GM23248 (cell line): Measurements from ENCODE around the gene GCGR. TPM values are rescaled to one million over a fixed set of nuclear protein-coding genes. Genes with fewer than 3 reads are reported as not detected.

Experiments used
- DNase-seq: peaks from one replicate; pipeline ENCODE4 v3.0.0-alpha.2; 2015
- H2AFZ ChIP-seq: fragments of 200-600 bp; sonication (generic); 2 replicates; pipeline ENCODE4 v1.6.1; 2016; ENCODE audit warnings: antibody characterized with exemption
- H3F3A ChIP-seq: fragments of 200-600 bp; sonication (generic); 2 replicates; pipeline ENCODE4 v1.6.1; 2016; ENCODE audit warnings: mild to moderate bottlenecking, antibody characterized with exemption, mixed run types; ENCODE audit not compliant: insufficient read depth
- H3K27ac ChIP-seq: fragments of 200-600 bp; sonication (generic); 2 replicates; pipeline ENCODE4 v1.5.1; 2016; ENCODE audit warnings: mild to moderate bottlenecking
- H3K27me3 ChIP-seq: fragments of 200-600 bp; sonication (generic); replicated peaks from 2 replicates; pipeline ENCODE4 v1.6.1; 2016; ENCODE audit warnings: mild to moderate bottlenecking; ENCODE audit not compliant: insufficient read depth
- H3K36me3 ChIP-seq: fragments of 200-600 bp; sonication (generic); 2 replicates; pipeline ENCODE4 v1.6.1; 2016; ENCODE audit warnings: low read depth, mild to moderate bottlenecking
- H3K4me1 ChIP-seq: fragments of 200-600 bp; sonication (generic); 2 replicates; pipeline ENCODE4 v1.6.1; 2016; ENCODE audit warnings: mild to moderate bottlenecking; ENCODE audit not compliant: insufficient read depth
- H3K4me2 ChIP-seq: fragments of 200-600 bp; sonication (generic); one replicate; pipeline ENCODE4 v1.6.1; 2016; ENCODE audit warnings: mild to moderate bottlenecking; ENCODE audit not compliant: unreplicated experiment
- H3K4me3 ChIP-seq: fragments of 200-600 bp; sonication (generic); 2 replicates; pipeline ENCODE4 v1.5.1; 2016; ENCODE audit warnings: mild to moderate bottlenecking
- H3K79me2 ChIP-seq: fragments of 200-600 bp; sonication (generic); 2 replicates; pipeline ENCODE4 v1.6.1; 2016; ENCODE audit warnings: mild to moderate bottlenecking; ENCODE audit not compliant: insufficient read depth
- H3K9ac ChIP-seq: fragments of 200-600 bp; sonication (generic); 2 replicates; pipeline ENCODE4 v1.6.1; 2016; ENCODE audit warnings: mild to moderate bottlenecking
- H3K9me2 ChIP-seq: fragments of 200-600 bp; sonication (generic); 2 replicates; pipeline ENCODE4 v1.6.1; 2016; ENCODE audit warnings: mixed run types, mild to moderate bottlenecking, moderate library complexity; ENCODE audit not compliant: insufficient read depth
- H3K9me3 ChIP-seq: fragments of 200-600 bp; sonication (generic); one replicate; pipeline ENCODE4 v1.6.1; 2017; ENCODE audit warnings: low read depth
- H4K20me1 ChIP-seq: fragments of 200-600 bp; sonication (generic); 2 replicates; pipeline ENCODE4 v1.6.0; 2016; ENCODE audit not compliant: insufficient read depth
- EZH2 ChIP-seq: fragments of 200-600 bp; sonication (generic); IDR thresholded peaks from 2 replicates; pipeline ENCODE4 v1.6.1; 2018; ENCODE audit warnings: antibody characterized with exemption, mild to moderate bottlenecking; ENCODE audit not compliant: insufficient read depth, poor library complexity, severe bottlenecking
- EZH2phosphoT487 ChIP-seq: fragments of 200-600 bp; sonication (generic); IDR thresholded peaks from 2 replicates; pipeline ENCODE4 v1.6.1; 2018; ENCODE audit warnings: antibody characterized with exemption, moderate library complexity, mild to moderate bottlenecking, low read depth; ENCODE audit not compliant: insufficient read depth
- WGBS, 2 experiments: methylation state at CpG; one replicate each; pipeline ENCODE4 v1.1.6; 2015 to 2017; ENCODE audit warnings: low lambda C conversion rate in 2 of 2, low coverage in 1 of 2; ENCODE audit errors: missing lambda C conversion rate in 2 of 2; 5-methylcytosine and 5-hydroxymethylcytosine counted together
- in situ Hi-C: fragments of 300-500 bp; cut with MboI; formaldehyde crosslinking; loops from 2 replicates; pipeline ENCODE4 v1.15.0; 2020
- polyA plus RNA-seq: library from polyadenylated mRNA; unstranded; fragments of >200 nt; fragmentation: Nextera tagmentation; extraction: Ambion mirVana; gene quantifications from 2 replicates; pipeline ENCODE4 v1.2.1, GENCODE V29; 2016
- total RNA-seq: library from RNA; depleted of rRNA; stranded (reverse); fragments of >200 nt; shearing (Covaris generic); gene quantifications from 2 replicates; pipeline ENCODE4 v1.2.3, GENCODE V29; 2014

Gene GCGR
- total and polyA plus RNA-seq, 2 experiments from 2014 or later, result not detected

DNA sequence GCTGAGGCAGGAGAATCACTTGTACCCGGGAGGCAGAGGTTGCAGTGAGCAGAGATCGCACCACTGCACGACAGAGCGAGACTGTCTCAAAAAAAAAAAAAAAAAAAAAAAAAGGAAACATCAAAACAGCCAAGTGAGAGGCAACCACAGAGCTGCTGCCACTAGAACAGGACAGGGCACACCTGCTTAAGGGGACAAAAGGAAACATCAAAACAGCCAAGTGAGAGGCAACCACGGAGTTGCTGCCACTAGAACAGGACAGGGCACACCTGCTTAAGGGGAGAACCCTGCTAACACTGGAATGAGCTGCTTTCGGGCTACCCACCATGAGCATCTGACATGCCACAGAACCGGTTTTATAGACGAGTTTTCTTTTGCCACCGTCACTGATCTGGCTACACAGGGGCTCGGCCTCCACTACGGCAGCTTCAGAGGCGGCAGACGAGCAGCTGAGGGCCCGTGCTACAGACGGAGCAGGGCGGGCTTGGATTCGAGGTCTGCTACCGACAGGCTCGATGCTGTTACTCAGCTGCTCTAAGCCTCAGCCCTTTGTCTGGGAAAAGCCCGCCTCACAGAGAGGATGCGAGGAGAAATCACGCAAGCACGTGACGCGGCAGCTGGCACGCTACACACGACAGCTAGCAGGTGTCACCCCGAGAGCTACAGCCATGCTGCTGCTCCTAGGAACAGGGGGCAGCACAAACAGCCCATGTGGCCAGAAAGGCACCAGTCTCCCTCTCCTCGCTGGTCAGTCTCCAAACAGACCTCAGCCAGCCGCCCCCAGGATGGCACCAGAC is 54.4 kb downstream of the GCGR start:
- Histone ChIP-seq H3K79me2 (peaks cover 89% of the 10 kb centered on the region), H3K4me1 (peaks cover 41% of the 10 kb centered on the region), H3K27ac (peak overlapping the region; percentile 86), H3K4me3 (peak overlapping the region; percentile 95), H3K27me3 (no peaks in the 10 kb centered on the region), H3K9me2 (no peaks in the 10 kb centered on the region), H4K20me1 (no peaks in the 10 kb centered on the region), H2AFZ (no peak overlapping the region), H3K36me3 (peaks cover 35% of the 10 kb centered on the region; the same call in 1 of the 2 replicates), H3K9me3 (no peaks in the 10 kb centered on the region), H3F3A (peaks cover 18% of the 10 kb centered on the region), H3K9ac (peak overlapping the region; percentile 95), H3K4me2 (peak overlapping the region; percentile 100)
- in situ Hi-C loops, result no loop called here
- 77 to 80% methylated on average over 19 to 30 of the region's 30 CpGs for WGBS, 2 experiments
- peak; percentile 32 for DNase-seq
- TF ChIP-seq EZH2 (no peak), EZH2phosphoT487 (no peak)

- WGBS, 2 experiments, result 42 to 46% methylated on average over 23 of the region's 23 CpGs
- Histone ChIP-seq H3K9me3 (no peaks in the 10 kb centered on the region), H3K9ac (peak overlapping the region; percentile 95), H3K4me2 (peak overlapping the region; percentile 100), H3K27me3 (no peaks in the 10 kb centered on the region), H3K9me2 (no peaks in the 10 kb centered on the region), H3K4me1 (peaks cover 45% of the 10 kb centered on the region), H3K79me2 (peaks cover 89% of the 10 kb centered on the region), H4K20me1 (no peaks in the 10 kb centered on the region), H3K4me3 (peak overlapping the region; percentile 95), H3K36me3 (peaks cover 26% of the 10 kb centered on the region; the same call in 1 of the 2 replicates), H3F3A (peaks cover 21% of the 10 kb centered on the region), H2AFZ (no peak overlapping the region), H3K27ac (peak overlapping the region; percentile 86)
- in situ Hi-C loops, result no loop called here
- peak; percentile 55 for DNase-seq
- TF ChIP-seq EZH2phosphoT487, result no peak
- TF ChIP-seq EZH2, result no peak
Measured at GRCh38 chr17:81858967-81859905, 55.3 kb downstream of the GCGR start.

DNA sequence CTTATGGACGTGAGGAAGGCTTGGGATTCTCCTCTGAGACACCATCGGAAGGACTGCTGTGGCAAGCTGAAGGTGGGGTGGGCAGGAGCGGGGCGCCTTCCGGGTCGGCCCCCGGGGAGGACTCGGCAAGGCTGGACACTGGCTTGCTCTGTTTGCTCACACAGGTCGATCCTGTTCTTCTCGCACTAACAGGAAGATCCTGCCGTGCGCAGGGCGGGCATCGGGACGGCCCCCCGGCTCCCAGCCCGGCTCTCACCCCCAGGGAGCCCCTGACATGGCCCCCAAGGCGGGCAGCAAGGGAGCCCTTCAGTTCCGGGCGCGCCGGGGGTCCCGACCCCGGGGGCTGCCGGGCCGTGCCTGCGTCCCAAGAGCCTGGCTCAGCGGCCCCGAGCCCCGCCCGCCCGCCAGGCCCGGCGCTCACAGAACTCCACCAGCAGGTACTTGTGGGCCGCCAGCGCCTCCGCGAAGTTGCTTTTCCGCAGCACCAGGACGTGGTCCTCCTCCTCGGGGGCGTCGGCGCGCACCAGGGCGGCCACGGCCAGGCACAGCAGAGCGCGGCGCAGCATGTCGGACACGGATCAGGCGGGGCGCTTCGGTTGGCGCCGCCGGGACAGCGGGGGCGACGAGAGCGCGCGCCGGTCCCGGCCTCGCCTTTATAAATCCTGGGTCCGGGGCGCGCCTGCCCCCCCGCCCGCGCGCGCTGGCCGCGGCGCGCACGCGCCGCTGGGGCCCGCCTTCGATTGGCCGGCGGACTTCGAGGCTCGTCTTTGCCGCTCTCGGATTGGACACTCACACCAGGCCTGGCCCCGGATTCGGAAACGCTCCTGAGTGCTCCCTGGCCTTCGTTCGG is 56.2 kb downstream of the GCGR start, which contains the start of gene P4HB:
TSS of gene P4HB (minus strand) at position 630 of the 850 bp plus-strand sequence. CDS start at position 566, 64 bp downstream.
- H3K27ac ChIP-seq, result peak within 1 kb of the TSS; percentile 96
- H3K4me2 ChIP-seq, result peak within 1 kb of the TSS; percentile 100
- H2AFZ ChIP-seq, result no peak within 1 kb of the TSS
- TF ChIP-seq EZH2 (no peak), EZH2phosphoT487 (no peak)
- H3K27me3 ChIP-seq, result no peaks in the 10 kb centered on the region
- H3F3A ChIP-seq, result peaks cover 28% of the 10 kb centered on the region
- peak; percentile 48 for DNase-seq
- H3K79me2 ChIP-seq, result peaks cover 89% of the 10 kb centered on the region
- H3K9ac ChIP-seq, result peak within 1 kb of the TSS; percentile 97
- H3K9me2 ChIP-seq, result no peaks in the 10 kb centered on the region
- in situ Hi-C loops, result no loop called here
- no peaks in the 10 kb centered on the region for H3K9me3 ChIP-seq
- H3K4me3 ChIP-seq, result peak within 1 kb of the TSS; percentile 95
- peaks cover 19% of the 10 kb centered on the region; the same call in 1 of the 2 replicates for H3K36me3 ChIP-seq
- WGBS, 2 experiments, result 1 to 2% methylated on average over 66 to 70 of the region's 95 CpGs
- peaks cover 44% of the 10 kb centered on the region for H3K4me1 ChIP-seq
- no peaks in the 10 kb centered on the region for H4K20me1 ChIP-seq
